HG02870 (cell line): Measurements from ENCODE around the gene RPUSD1.
"Not testable (repeated sequence)": the region's sequence is repeated elsewhere in the genome, so short reads cannot be mapped to it uniquely, and the experiment has no call there.

Source experiments
- ATAC-seq: cut with Tn5 transposase; IDR thresholded peaks from one replicate; pipeline ENCODE4 v1.9.1; 2021; ENCODE audit warnings: mild to moderate bottlenecking, moderate library complexity; ENCODE audit not compliant: unreplicated experiment

Gene RPUSD1

DNA sequence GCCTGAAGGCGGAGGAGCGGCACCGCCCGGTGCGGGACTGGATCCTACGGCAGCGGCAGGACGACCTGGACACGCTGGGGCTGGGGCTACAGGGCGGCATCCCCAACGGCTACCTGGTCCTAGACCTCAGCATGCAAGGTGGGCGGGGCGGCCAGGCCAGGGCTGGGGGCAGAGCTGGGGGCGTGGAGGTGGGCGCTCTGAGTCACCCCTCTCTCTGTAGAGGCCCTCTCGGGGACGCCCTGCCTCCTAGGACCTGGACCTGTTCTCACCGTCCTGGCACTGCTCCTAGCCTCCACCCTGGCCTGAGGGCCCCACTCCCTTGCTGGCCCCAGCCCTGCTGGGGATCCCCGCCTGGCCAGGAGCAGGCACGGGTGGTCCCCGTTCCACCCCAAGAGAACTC, 19.8 kb downstream of the RPUSD1 start:
- no peak for ATAC-seq

DNA sequence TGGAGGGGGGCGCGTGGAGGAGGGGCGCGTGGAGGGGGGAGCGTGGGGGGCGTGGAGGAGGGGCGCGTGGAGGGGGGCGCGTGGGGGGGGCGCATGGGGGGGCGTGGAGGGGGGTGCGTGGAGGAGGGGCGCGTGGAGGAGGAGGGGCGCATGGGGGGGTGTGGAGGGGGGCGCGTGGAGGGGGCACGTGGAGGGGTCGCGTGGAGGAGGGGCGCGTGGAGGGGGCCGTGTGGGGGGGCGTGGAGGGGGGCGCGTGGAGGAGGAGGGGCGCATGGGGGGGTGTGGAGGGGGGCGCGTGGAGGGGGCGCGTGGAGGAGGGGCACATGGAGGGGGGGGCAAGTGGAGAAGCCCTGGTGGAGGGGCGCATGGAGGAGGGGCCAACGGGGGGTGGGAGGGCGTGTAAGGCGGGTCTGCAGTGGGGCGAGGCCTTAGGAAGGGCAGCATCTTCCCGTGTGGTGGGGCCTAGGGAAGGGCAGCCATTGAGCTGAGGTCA, 20.4 kb downstream of the RPUSD1 start:
- ATAC-seq: no peak

DNA sequence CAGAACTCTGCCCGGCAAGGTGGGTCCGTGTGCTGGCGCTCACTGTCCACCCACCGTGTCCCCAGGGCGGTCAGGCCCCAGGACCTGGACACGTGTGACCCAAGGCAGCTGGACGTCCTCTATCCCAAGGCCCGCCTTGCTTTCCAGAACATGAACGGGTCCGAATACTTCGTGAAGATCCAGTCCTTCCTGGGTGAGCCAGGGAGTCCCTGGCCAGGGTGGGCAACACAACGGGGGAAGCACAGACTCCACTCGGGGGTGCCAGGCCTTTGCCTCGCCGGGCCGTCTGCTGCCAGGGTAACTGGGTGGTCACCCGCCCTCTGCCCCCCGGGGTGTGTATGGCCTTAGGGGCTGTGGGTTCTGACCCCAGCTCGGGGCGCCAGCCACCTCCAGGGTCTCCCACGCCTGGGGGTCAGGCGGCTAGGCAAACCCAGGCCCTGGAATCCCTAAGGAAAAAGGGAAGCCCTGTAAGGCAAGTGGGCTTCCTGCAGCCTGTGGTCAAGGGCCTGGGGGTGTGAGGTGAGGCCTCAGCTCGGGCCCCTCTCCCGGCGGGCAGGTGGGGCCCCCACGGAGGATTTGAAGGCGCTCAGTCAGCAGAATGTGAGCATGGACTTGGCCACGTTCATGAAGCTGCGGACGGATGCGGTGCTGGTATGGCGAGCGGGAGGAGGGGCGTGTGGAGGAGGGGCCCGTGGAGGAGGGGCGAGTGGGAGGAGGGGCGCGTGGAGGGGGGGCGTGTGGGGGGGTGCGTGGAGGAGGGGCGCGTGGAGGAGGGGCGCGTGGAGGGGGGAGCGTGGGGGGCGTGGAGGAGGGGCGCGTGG, 21.2 kb downstream of the RPUSD1 start:
- no peak for ATAC-seq

DNA sequence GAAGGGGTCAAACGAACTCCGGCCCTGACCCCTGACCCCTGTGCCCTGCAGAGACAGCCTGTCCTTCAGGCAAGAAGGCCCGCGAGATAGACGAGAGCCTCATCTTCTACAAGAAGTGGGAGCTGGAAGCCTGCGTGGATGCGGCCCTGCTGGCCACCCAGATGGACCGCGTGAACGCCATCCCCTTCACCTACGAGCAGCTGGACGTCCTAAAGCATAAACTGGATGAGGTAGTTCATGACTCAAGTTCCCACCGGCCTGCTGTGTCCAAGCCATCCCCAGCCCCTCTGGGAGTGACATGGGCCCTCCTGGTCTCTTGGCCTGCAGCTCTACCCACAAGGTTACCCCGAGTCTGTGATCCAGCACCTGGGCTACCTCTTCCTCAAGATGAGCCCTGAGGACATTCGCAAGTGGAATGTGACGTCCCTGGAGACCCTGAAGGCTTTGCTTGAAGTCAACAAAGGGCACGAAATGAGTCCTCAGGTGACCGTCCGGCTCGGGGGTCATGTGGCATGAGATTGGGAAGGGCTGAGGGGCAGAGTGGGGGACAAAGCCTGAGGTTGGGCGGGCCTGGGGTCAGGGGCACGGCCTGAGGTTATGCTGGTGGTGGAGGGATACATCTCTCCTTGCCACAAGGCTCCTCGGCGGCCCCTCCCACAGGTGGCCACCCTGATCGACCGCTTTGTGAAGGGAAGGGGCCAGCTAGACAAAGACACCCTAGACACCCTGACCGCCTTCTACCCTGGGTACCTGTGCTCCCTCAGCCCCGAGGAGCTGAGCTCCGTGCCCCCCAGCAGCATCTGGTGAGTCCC, 22.0 kb downstream of the RPUSD1 start:
- ATAC-seq: no peak

DNA sequence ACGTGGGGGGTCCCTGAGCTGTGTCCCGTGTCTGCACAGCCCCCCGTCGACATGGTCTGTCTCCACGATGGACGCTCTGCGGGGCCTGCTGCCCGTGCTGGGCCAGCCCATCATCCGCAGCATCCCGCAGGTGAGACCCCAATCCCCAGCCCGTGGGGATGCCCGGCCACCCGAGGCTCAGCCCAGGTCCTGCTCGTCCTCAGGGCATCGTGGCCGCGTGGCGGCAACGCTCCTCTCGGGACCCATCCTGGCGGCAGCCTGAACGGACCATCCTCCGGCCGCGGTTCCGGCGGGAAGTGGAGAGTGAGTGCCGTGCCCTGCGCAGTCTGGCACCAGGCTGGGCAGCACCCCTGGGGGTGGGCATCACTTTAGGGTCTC, 22.7 kb downstream of the RPUSD1 start:
- no peak for ATAC-seq

DNA sequence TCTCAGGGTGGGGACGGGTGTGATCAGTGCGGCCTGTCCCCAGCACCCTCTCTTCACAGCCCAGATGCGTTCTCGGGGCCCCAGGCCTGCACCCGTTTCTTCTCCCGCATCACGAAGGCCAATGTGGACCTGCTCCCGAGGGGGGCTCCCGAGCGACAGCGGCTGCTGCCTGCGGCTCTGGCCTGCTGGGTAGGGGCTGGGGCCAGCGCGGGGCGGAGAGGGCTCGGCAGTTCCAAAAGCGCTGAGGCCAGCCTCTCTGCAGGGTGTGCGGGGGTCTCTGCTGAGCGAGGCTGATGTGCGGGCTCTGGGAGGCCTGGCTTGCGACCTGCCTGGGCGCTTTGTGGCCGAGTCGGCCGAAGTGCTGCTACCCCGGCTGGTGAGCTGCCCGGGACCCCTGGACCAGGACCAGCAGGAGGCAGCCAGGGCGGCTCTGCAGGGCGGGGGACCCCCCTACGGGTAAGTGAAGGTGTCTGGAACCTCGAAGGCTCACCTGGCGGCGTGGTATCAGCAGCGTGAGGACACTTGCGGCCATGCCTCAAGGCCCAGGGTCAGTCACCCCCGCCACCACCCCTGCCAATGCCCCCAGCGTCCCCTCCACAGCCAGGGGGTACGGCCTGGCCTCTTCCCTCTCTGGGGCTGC, 23.2 kb downstream of the RPUSD1 start:
- ATAC-seq: no peak

DNA sequence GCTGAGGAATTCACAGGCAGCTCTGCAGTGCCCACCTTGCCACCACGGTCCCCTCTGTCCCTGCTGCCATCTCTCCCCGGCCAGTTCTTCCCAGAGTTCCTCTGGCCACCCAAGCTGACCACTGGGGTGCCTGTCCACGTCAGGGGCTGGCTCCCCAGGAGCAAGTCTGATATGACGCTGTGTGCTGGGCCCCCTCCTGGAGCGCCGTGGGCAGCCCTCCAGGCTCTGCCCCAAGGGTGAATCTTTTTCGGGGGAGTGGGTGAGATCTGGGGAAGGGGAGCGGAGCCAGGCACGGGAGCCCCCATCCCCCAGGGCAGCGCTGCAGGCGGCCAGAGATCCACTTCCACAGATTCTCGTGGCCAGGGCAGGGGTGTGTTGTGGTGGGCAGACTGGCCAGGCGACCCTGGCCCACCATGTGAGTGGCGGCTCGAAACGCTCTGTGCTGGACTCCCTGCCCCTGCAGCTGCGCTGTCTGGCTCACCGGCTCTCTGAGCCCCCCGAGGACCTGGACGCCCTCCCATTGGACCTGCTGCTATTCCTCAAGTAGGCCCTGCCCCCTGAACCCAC, 23.9 kb downstream of the RPUSD1 start:
- ATAC-seq: no peak

DNA sequence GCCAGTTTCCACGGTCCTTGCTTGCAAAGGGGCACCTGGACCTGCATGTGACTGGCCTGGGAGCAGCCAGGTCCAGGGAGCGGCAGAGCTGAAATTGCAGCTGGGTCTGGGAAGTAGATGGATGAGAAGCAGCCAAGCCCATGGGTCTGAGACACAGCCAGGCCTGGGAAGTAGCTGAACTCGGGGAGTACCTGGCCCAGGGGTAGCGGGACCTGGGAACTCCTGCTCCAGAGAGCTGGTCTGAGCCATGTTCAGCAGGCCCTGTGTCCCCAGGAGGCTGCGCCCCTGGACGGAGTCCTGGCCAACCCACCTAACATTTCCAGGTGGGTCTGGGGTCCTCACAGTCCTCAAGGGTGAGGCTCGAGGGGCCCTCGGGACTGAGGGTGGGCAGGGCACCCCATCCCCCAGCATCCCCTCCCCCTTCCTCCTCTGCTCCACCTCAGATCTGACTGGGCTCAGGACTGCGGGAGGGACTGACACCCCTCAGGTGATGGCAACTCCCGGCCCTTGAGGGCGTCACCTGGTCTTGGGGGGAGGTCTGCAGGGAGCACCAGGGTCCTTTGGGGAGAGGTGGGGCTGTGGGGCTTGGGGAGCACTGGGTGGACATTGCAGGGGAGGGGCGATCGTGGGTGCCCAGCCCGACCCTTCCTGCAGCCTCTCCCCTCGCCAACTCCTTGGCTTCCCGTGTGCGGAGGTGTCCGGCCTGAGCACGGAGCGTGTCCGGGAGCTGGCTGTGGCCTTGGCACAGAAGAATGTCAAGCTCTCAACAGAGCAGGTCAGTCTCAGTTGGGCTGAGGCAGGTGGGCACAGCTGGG, 24.6 kb downstream of the RPUSD1 start:
- no peak for ATAC-seq

DNA sequence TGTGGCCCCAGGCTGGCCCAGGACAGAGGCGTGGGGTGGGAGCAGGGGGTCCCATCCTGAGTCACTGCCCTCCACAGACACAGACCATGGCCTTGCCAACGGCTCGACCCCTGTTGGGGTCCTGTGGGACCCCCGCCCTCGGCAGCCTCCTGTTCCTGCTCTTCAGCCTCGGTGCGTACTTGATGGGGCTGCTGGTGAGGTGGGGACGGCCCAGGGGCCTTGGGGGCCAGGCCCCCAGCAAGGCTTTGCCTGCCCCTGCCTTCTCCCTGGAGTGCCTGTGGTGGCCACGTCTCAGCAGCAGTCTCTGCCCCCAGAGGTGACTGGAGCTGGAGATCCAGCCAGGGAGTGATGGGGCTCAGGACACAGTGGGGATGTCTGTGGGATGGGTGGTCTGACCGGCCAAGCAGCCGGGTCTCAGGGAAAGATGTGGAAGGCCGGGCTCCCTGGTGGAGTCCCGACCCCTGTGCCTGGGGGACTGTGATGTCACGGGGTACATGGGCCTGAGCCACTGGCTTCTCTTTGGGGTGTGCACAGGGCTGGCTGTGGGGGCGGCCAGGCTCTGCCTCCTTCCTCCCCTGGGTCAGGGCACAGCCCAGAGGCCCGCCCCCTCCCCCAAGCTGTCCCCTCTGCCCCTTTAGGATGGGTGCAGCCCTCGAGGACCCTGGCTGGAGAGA, 25.4 kb downstream of the RPUSD1 start:
- no peak for ATAC-seq

DNA sequence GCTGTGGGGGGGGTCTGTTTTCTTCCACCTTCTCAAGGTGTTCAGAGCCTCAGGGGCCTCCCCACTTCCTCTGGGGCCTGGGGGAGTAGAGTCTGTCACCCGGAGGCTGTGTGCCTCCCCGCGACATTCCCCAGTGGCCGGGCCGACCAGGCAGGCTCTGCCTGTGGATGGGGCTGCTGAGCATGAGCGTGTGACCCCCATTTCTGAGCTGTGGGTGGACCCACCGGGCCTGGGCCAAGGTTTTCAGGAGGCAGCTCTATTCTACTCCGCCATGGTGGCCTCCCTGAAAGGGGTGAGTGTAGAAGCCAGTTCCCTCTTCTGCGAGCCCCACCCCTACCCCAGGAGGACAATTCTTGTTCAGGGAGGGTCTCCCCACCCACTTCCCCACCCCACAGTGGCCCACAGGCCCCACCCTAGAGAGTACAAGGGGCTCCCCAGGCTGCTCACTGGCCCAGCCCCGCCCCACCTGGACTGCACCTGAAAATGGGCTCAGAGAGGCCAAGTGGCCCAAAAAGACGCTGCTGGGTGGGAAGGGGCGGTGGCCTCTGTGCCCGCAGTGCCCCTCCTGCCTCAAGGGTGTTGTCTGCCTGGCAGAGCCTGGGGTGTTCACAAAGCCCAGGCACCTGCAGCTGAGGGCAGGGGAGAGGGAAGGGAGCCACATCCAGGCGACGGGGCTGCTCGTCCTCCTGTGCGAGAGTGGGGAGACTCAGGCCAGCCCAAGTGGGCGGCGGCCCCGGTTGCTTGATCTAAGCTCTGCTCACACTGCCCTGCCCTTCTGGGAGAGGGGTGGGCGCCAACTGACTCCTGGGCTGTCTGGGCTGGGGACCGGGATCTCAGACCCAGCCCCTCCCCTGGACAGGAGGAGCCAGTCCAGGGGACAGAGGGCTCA, 26.3 kb downstream of the RPUSD1 start:
- no peak for ATAC-seq

DNA sequence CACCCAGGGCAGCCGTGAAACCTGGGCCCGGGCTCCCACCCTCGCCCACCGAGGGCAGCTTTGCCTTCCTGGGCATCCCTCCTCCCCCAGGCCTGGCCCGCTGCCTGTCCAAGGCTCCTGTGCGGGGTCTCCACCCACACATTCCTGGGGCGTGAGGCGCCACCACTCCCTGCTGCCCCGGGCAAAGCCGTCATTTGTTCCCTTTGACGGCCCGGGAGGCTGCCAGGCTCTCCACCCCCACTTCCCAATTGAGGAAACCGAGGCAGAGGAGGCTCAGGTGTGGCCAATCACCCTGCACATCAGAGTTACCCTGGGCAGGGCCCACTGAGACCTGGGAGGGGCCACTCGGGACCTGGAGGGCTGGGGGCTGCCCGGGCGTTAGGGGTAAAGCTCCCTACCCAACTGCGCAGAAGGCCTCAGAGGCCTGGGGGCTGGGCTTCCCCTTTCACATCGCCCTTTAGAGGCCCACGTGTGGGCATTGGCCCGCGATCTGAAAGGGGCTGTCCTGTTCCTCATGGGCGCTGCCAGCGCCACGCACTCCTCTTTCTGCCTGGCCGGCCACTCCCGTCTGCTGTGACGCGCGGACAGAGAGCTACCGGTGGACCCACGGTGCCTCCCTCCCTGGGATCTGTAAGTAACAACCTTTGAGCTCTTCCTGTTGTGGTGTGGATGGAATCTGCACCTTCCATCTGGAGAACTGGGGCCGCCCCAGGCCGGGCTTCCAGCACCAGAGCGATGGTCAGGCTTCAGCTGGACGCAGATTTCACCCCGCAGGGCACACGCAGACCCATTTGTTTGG, 27.4 kb downstream of the RPUSD1 start, which contains the start of gene MSLN:
Gene MSLN, plus strand, starts transcription at position 190 of the 799 bp plus-strand sequence. CDS start 1,947 bp downstream, outside the sequence.
- no peak for ATAC-seq

DNA sequence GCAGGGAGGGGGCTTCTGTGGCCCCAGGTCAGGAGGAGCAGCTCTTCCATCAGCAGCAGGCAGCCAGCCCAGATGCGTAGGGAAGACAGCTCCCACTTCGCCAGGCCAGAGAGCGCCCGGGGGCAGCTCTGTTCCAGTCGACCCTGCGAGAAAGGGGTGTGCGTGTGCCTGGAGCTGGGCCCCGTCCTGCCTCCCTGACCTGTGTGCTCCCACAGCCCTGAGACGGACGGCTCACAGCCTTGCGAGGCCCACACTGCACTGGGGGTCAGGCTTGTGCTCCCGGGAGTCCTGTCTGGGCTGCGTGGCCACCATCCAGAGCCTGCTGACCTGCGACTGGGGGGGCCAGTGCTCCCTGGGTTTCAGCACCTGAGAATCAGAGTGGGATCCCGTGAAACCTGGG, 28.1 kb downstream of the RPUSD1 start:
- ATAC-seq: no peak

DNA sequence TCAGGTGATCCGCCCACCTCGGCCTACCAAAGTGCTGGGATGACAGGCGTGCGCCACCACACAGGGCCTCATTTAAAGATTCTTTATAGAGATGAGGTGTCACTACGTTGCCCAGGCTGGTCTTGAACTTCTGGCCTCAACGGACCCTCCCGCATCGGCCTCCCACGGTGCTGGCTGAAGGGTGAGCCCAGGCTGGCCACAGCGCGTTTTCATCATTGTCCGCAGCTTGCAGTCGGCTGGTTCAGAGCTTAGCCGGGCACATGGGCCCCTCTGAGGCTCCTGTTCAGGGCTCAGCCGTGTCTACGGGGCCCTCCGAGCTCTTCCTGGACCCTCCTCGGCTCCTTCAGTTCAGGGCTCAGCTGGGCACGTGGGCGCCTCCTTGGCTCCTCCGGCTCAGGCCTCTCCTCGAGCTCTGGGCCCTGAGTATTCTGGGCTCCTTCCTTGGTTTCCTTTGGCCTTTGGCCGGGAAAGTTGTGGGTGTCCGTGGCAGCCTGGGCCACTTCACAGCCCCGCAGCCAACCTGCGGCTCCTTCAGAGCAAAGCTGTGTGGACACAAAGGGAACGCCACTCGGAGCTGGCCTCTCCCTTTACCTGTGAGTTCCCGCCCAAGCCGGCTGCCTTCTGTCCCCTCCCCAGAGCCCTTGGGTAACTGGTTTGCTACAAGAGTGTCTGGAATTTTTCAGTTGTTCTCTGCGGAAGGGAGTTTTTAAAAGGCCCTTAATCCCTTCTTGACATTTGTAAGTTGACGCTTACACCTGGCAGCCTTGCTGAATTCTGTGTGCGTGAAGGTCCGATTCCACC, 28.9 kb downstream of the RPUSD1 start:
- no peak for ATAC-seq

DNA sequence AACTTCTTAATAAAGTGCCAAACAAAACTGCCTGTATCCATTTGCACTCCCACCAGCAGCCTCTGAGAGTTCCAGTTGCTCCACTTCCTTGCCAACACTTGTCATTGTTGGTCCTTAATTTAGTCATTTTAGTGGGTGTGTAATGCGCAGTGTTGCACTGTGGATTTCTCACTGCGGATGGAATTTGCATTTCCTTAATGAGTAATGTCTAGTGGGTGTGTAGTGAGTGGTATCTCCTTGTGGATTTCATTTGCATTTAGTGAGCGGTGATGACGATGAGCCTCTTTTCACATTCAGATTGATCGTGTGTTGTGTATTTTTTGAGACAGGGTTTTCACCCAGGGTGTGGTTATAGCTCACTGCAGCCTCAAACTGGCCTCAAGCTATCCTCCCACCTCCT, 31.8 kb downstream of the RPUSD1 start:
- ATAC-seq: no peak

DNA sequence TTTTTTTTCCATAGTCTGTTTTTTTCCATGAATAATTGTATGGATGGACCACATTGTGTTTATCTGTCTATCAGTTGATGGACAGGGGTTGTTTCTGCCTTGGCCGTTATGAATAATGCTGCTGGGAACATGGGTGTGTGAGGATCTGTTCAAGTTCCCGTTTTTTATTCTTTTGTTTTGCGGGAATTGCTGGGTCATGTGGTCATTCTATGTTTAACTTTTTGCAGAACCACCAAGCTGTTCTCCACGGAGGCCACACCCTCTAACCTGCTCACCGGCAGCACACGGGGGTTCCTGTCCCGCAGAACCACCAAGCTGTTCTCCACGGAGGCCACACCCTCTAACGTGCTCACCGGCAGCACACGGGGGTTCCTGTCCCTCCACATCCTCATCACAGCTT, 33.5 kb downstream of the RPUSD1 start:
- ATAC-seq: no peak

DNA sequence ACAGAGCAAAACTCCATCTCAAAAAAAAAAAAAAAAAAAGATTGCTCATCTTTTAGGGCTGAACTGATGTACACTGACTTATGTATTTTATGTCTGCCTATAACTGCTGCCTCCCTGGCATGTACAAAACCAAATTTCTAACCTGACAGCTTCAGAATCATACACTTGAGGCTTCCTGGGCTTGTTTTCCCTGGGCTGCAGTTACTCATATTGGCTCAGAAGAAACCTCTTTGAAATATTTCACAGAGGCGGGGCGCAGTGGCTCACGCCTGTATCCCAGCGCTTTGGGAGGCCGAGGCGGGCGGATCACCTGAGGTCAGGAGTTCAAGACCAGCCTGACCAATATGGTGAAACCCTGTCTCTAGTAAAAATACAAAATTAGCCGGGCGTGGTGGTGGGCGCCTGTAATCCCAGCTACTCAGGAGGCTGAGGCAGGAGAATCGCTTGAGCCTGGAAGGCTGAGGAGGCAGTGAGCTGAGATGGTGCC, 34.0 kb downstream of the RPUSD1 start:
- ATAC-seq: not testable (repeated sequence)

DNA sequence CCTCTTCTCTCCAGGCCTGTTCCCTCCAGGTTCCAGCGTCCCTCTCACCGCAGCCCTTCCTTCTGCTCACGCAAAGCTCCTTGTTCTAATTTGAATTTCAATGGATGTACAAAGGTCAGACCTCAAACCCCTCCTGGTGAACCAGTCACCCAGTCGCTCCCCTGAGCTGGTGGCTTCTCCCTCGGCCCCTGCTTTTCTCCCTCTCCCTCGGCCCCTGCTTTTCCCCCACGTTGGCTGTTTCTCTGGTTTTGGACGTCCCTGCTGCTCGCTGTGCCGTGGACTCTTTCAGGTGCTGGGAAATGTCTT, 36.2 kb downstream of the RPUSD1 start:
- no peak for ATAC-seq
